K562 (cell line): ENCODE data around the gene ZBTB22. TPM values are rescaled to one million over a fixed set of nuclear protein-coding genes. Genes with fewer than 3 reads are reported as not detected.

ENCODE experiments used
- ATAC-seq: fragments of 200-7000 bp; cut with Tn5 transposase; 3 replicates; pipeline ENCODE4 v1.9.1; 2020; ENCODE audit warnings: moderate library complexity
- BruUV-seq: library from RNA; stranded (reverse); fragments of 400-500 nt; replicated peaks from 2 replicates; lab custom pipeline; 2021; lab: Mats Ljungman, UMichigan
- CTCF ChIA-PET: fragments of 300-600 bp; formaldehyde crosslinking; extraction: SDS; loops from one replicate; lab custom pipeline; 2021; ENCODE audit warnings: low intra/inter-chr PET ratio; lab: Yijun Ruan, JAX
- POLR2A ChIA-PET: fragments of 300-600, 350-650 bp; sonication (Branson Sonifier 250); formaldehyde crosslinking; extraction: SDS; loops from one replicate; lab custom pipeline; 2021; ENCODE audit warnings: antibody characterized with exemption, inconsistent platforms; lab: Yijun Ruan, JAX
- DNase-seq, 4 experiments: peaks; one replicate each; pipeline versions ENCODE4 v3.0.0 to v3.0.0-alpha.2; 2011 to 2018; ENCODE audit warnings: low spot score in 3 of 4, mixed read lengths in 3 of 4; ENCODE audit errors: extremely low read depth in 1 of 4
- FAIRE-seq: peaks from 2 replicates; lab custom pipeline; 2011; peaks lifted over from hg19 to GRCh38; lab: Jason Lieb, UNC
- H2AFZ ChIP-seq: 2 replicates; pipeline ENCODE4 v1.6.0; 2011; ENCODE audit warnings: low read depth, low read length, control low read depth, inconsistent platforms
- H3K27ac ChIP-seq: fragments of 200-600 bp; 3 replicates; pipeline ENCODE4 v1.8.0; 2011; ENCODE audit warnings: low read depth, mild to moderate bottlenecking, control low read depth, inconsistent platforms, low read length, moderate library complexity, mixed read lengths; ENCODE audit errors: extremely low read depth
- H3K27me3 ChIP-seq, 2 experiments: fragments of 300-600 bp in 1 of 2; 2 replicates in 1 of 2; 3 replicates in 1 of 2; pipeline versions ENCODE4 v1.6.0 to v1.8.0; 2011; ENCODE audit warnings: inconsistent platforms in 2 of 2, low read length in 2 of 2, mild to moderate bottlenecking in 1 of 2, mixed read lengths in 1 of 2, moderate library complexity in 1 of 2; ENCODE audit not compliant: control insufficient read depth in 2 of 2, insufficient read depth in 2 of 2
- H3K36me3 ChIP-seq: fragments of 300-600 bp; 3 replicates; pipeline ENCODE4 v1.8.0; 2011; ENCODE audit warnings: mild to moderate bottlenecking, low read length, inconsistent platforms; ENCODE audit not compliant: control insufficient read depth, insufficient read depth
- H3K4me1 ChIP-seq, 2 experiments: fragments of 200-600 bp in 1 of 2; replicated peaks in 1 of 2; 2 replicates in 1 of 2; 3 replicates in 1 of 2; pipeline versions ENCODE4 v1.5.1 to v1.8.0; 2011; ENCODE audit warnings: inconsistent platforms in 2 of 2, low read length in 2 of 2, mild to moderate bottlenecking in 1 of 2, mixed read lengths in 1 of 2, moderate library complexity in 1 of 2; ENCODE audit not compliant: control insufficient read depth in 2 of 2, insufficient read depth in 2 of 2
- H3K4me2 ChIP-seq: 2 replicates; pipeline ENCODE4 v1.6.1; 2011; ENCODE audit warnings: low read length, control low read depth, inconsistent platforms, mixed read lengths; ENCODE audit not compliant: insufficient read depth
- H3K4me3 ChIP-seq: fragments of 200-600 bp; sonication (generic), shearing (Covaris generic); 2 replicates; pipeline ENCODE4 v1.5.1; 2016; ENCODE audit warnings: control low read depth, inconsistent platforms
- H3K79me2 ChIP-seq: fragments of 200-600 bp; 3 replicates; pipeline ENCODE4 v1.8.0; 2011; ENCODE audit warnings: low read length, inconsistent platforms; ENCODE audit not compliant: control insufficient read depth, insufficient read depth
- H3K9ac ChIP-seq, 2 experiments: 2 replicates each; pipeline versions ENCODE4 v1.6.0 to v1.6.1; 2011; ENCODE audit warnings: low read depth in 2 of 2, low read length in 2 of 2, control low read depth in 1 of 2, inconsistent platforms in 1 of 2, mild to moderate bottlenecking in 1 of 2, mixed read lengths in 1 of 2; ENCODE audit not compliant: insufficient read depth in 1 of 2
- H3K9me1 ChIP-seq: one replicate; pipeline ENCODE4 v1.6.0; 2011; ENCODE audit warnings: inconsistent platforms, mild to moderate bottlenecking, low read length, moderate library complexity; ENCODE audit not compliant: control insufficient read depth, insufficient read depth
- H3K9me3 ChIP-seq: replicated peaks from 2 replicates; pipeline ENCODE4 v1.5.1; 2011; ENCODE audit warnings: low read depth, low read length, inconsistent platforms; ENCODE audit not compliant: control insufficient read depth, insufficient read depth
- H4K20me1 ChIP-seq: replicated peaks from 2 replicates; pipeline ENCODE4 v1.6.1; 2011; ENCODE audit warnings: low read length, inconsistent platforms, mixed read lengths; ENCODE audit not compliant: control insufficient read depth, insufficient read depth
- ARID2 ChIP-seq: fragments of 450-650 bp; IDR thresholded peaks from 2 replicates; pipeline ENCODE4 v1.6.1; 2017; ENCODE audit warnings: antibody characterized with exemption, mild to moderate bottlenecking
- HDGF ChIP-seq: fragments of 450-650 bp; IDR thresholded peaks from 2 replicates; pipeline ENCODE4 v1.6.1; 2016
- IRF9 ChIP-seq: fragments of 450-650 bp; IDR thresholded peaks from 2 replicates; pipeline ENCODE4 v1.6.1; 2016; ENCODE audit warnings: missing biosample characterization, missing genetic modification characterization
- JUND ChIP-seq, 2 experiments: IDR thresholded peaks; 2 replicates in 1 of 2; 3 replicates in 1 of 2; pipeline ENCODE4 v1.6.1; 2011; ENCODE audit warnings: borderline replicate concordance in 2 of 2, low read depth in 2 of 2, low read length in 2 of 2, improper control_type of control experiment in 1 of 2, missing biosample characterization in 1 of 2, missing genetic modification characterization in 1 of 2, missing genetic modification reagents in 1 of 2
- NONO ChIP-seq, 2 experiments: fragments of 200-400 bp in 1 of 2; fragments of 450-650 bp in 1 of 2; formaldehyde crosslinking in 1 of 2; IDR thresholded peaks; 2 replicates each; pipeline ENCODE4 v1.6.1; 2017; ENCODE audit warnings: low read depth in 2 of 2, mild to moderate bottlenecking in 2 of 2, moderate library complexity in 2 of 2, low read length in 1 of 2
- POLR3G ChIP-seq: IDR thresholded peaks from 2 replicates; pipeline ENCODE4 v1.6.1; 2011; ENCODE audit not compliant: insufficient read length, insufficient replicate concordance; ENCODE audit errors: extremely low read depth
- SRSF9 ChIP-seq: fragments of 200-400 bp; formaldehyde crosslinking; IDR thresholded peaks from 2 replicates; pipeline ENCODE4 v1.6.1; 2017; ENCODE audit warnings: low read depth, low read length, borderline replicate concordance
- TRIM24 ChIP-seq, 2 experiments: fragments of 450-650 bp; IDR thresholded peaks; 2 replicates each; pipeline ENCODE4 v1.6.1; 2016
- ZNF184 ChIP-seq: sonication (generic); formaldehyde crosslinking; IDR thresholded peaks from 2 replicates; pipeline ENCODE4 v1.5.0; 2020; ENCODE audit warnings: missing genetic modification reagents
- ZNF408 ChIP-seq: fragments of 250-450 bp; sonication (Bioruptor Pico); IDR thresholded peaks from 2 replicates; pipeline ENCODE4 v1.4.0; 2020; ENCODE audit warnings: low read depth, mild to moderate bottlenecking, moderate library complexity
- WGBS: fragments of 100-300 bp; shearing (Covaris generic); methylation state at CpG from one replicate; pipeline ENCODE4 v1.1.6; 2016; ENCODE audit warnings: low coverage, mixed read lengths; ENCODE audit not compliant: insufficient coverage; ENCODE audit errors: missing lambda C conversion rate; 5-methylcytosine and 5-hydroxymethylcytosine counted together
- in situ Hi-C: fragments of 300-500 bp; cut with MboI; formaldehyde crosslinking; loops from 4 replicates; pipeline ENCODE4 v1.15.0; 2018; ENCODE audit warnings: inconsistent platforms, mixed read lengths
- intact Hi-C: fragments of 100-400 bp; cut with micrococcal nuclease; formaldehyde crosslinking; loops from 2 replicates; pipeline ENCODE4 v1.14.2; 2022
- polyA plus RNA-seq, 8 experiments: library from polyadenylated mRNA; depleted of rRNA in 4 of 8; stranded (reverse) in 5 of 8; unstranded in 3 of 8; fragments of >200 nt; fragmentation: Nextera tagmentation in 2 of 8; fragmentation: Illumina TruSeq in 1 of 8; extraction: Ambion mirVana in 2 of 8; extraction: Trizol in 1 of 8; gene quantifications; 2 replicates each; pipeline versions ENCODE4 v1.2.1 to v1.2.3, GENCODE V29; 2011 to 2014; ENCODE audit warnings: inconsistent platforms in 1 of 8, missing spikeins in 1 of 8
- total RNA-seq, 7 experiments: library from RNA; depleted of rRNA in 6 of 7; stranded (reverse); fragments of >200 nt in 6 of 7; fragmentation: Illumina TruSeq in 2 of 7; extraction: Trizol in 2 of 7; gene quantifications; 2 replicates each; pipeline versions ENCODE4 v1.2.1 to v1.2.3, GENCODE V29; 2011 to 2021; ENCODE audit warnings: low replicate concordance in 1 of 7
- TF ChIP-seq, protein P1 (sequence below): fragments of 150-350 bp; IDR thresholded peaks from 2 replicates; pipeline ENCODE4 v1.6.1; 2014; ENCODE audit warnings: low read depth, mild to moderate bottlenecking, low read length, borderline replicate concordance
- TF ChIP-seq, protein P2 (sequence below): sonication (generic); formaldehyde crosslinking; IDR thresholded peaks from 2 replicates; pipeline ENCODE4 v1.8.1; 2023; ENCODE audit warnings: missing genetic modification reagents, mild to moderate bottlenecking, borderline replicate concordance

ZBTB22 gene
- total and polyA plus RNA-seq, 9 of the 15 experiments (the other 6 are each of a cell fraction or from before 2014, with no cell fraction given): 0.21 to 11.9 (median 7.1) TPM

DNA sequence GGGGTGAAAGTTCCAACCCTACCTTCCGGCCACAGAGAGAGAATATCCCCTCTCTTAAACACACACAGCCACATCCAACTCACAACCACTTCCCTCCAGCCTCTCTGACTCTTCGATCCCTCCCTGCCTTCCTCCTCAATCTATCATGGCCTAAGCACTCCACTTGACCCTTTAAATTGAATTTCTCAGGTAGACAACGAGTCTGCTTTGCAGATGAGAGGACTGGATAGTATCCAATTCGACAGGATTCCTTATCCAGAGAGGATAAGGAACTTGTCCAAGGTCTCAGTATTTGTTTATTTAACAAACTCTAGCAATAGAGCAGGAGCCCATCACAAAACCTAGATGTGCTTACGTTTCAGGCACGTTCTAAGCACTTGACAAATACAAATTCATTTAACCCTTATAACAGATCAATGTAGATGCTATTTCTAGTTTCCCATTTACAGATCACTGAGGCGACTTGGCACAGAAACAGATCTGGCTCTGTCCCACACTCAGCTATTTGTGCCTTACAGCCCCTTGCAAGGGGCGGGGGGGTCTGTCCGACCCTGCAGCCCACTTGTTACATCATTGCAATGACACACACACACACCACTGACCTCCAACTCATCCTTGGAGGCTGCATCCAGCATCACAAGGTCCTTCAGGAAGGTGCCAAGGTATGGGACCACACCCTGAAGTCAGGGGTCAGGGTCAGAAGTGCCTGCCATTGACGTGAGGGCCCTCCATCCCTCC, 23.3 kb downstream of the ZBTB22 start:
- no peak for DNase-seq
- WGBS: 67% methylated on average over 10 of the region's 10 CpGs
- peaks cover 18 to 37% of the 10 kb centered on the region in 2 experiments for H3K4me1 ChIP-seq
- ATAC-seq: no peak
- H3K9ac ChIP-seq: 0 out of 4 replicates have a peak overlapping the region, but pooled peaks of 1 of the 2 experiments have one; percentile 8
- H3K4me3 ChIP-seq: no peak overlapping the region
- no peaks in the 10 kb centered on the region for H3K27me3 ChIP-seq
- intact Hi-C loops: no loop called here
- BruUV-seq: no TSS peak
- H3K4me2 ChIP-seq: no peak overlapping the region
- H3K9me1 ChIP-seq: peaks cover 6% of the 10 kb centered on the region
- CTCF ChIA-PET: no interaction called here
- peaks cover 66% of the 10 kb centered on the region for H3K36me3 ChIP-seq
- H3K9me3 ChIP-seq: no peaks in the 10 kb centered on the region
- FAIRE-seq: no peak
- no peak overlapping the region for H2AFZ ChIP-seq
- in situ Hi-C loops: no loop called here
- H3K79me2 ChIP-seq: peaks cover 41% of the 10 kb centered on the region
- no peaks in the 10 kb centered on the region for H4K20me1 ChIP-seq
- no peak overlapping the region for H3K27ac ChIP-seq
- POLR2A ChIA-PET: no interaction called here
- no peak for TF ChIP-seq TRIM24 (IDR thresholded peaks at IDR 0.05)
- no peak for TF ChIP-seq ZNF184
- no peak for TF ChIP-seq IRF9 (tag)
- no peak for TF ChIP-seq SRSF9
- no peak for TF ChIP-seq NONO (IDR thresholded peaks at IDR 0.05; ENCODE audit: low read depth in 2 of 2, low read length in 1 of 2)
- TF ChIP-seq ARID2: no peak
- TF ChIP-seq, protein P1, sequence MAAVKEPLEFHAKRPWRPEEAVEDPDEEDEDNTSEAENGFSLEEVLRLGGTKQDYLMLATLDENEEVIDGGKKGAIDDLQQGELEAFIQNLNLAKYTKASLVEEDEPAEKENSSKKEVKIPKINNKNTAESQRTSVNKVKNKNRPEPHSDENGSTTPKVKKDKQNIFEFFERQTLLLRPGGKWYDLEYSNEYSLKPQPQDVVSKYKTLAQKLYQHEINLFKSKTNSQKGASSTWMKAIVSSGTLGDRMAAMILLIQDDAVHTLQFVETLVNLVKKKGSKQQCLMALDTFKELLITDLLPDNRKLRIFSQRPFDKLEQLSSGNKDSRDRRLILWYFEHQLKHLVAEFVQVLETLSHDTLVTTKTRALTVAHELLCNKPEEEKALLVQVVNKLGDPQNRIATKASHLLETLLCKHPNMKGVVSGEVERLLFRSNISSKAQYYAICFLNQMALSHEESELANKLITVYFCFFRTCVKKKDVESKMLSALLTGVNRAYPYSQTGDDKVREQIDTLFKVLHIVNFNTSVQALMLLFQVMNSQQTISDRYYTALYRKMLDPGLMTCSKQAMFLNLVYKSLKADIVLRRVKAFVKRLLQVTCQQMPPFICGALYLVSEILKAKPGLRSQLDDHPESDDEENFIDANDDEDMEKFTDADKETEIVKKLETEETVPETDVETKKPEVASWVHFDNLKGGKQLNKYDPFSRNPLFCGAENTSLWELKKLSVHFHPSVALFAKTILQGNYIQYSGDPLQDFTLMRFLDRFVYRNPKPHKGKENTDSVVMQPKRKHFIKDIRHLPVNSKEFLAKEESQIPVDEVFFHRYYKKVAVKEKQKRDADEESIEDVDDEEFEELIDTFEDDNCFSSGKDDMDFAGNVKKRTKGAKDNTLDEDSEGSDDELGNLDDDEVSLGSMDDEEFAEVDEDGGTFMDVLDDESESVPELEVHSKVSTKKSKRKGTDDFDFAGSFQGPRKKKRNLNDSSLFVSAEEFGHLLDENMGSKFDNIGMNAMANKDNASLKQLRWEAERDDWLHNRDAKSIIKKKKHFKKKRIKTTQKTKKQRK: no peak
- no peak for TF ChIP-seq ZNF408 (CRISPR knock-in tag)
- TF ChIP-seq JUND (IDR thresholded peaks at IDR 0.05; ENCODE audit: borderline replicate concordance, low read depth, low read length): no peak
- no peak for TF ChIP-seq JUND (tag; IDR thresholded peaks at IDR 0.05; ENCODE audit: borderline replicate concordance, low read depth, low read length)
- no peak for TF ChIP-seq HDGF
- TF ChIP-seq, protein P2, sequence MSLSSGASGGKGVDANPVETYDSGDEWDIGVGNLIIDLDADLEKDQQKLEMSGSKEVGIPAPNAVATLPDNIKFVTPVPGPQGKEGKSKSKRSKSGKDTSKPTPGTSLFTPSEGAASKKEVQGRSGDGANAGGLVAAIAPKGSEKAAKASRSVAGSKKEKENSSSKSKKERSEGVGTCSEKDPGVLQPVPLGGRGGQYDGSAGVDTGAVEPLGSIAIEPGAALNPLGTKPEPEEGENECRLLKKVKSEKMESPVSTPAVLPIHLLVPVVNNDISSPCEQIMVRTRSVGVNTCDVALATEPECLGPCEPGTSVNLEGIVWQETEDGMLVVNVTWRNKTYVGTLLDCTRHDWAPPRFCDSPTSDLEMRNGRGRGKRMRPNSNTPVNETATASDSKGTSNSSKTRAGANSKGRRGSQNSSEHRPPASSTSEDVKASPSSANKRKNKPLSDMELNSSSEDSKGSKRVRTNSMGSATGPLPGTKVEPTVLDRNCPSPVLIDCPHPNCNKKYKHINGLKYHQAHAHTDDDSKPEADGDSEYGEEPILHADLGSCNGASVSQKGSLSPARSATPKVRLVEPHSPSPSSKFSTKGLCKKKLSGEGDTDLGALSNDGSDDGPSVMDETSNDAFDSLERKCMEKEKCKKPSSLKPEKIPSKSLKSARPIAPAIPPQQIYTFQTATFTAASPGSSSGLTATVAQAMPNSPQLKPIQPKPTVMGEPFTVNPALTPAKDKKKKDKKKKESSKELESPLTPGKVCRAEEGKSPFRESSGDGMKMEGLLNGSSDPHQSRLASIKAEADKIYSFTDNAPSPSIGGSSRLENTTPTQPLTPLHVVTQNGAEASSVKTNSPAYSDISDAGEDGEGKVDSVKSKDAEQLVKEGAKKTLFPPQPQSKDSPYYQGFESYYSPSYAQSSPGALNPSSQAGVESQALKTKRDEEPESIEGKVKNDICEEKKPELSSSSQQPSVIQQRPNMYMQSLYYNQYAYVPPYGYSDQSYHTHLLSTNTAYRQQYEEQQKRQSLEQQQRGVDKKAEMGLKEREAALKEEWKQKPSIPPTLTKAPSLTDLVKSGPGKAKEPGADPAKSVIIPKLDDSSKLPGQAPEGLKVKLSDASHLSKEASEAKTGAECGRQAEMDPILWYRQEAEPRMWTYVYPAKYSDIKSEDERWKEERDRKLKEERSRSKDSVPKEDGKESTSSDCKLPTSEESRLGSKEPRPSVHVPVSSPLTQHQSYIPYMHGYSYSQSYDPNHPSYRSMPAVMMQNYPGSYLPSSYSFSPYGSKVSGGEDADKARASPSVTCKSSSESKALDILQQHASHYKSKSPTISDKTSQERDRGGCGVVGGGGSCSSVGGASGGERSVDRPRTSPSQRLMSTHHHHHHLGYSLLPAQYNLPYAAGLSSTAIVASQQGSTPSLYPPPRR: no peak
- TF ChIP-seq POLR3G: no peak
